BJ (cell line): ENCODE results near the gene RTL3. TPM values are rescaled to one million over a fixed set of nuclear protein-coding genes. Genes with fewer than 3 reads are reported as not detected.

ENCODE experiments used
- CTCF ChIA-PET: fragments of 350-600 bp; formaldehyde crosslinking; extraction: SDS; loops from one replicate; lab custom pipeline; 2021; ENCODE audit warnings: antibody characterized with exemption, inconsistent platforms; lab: Yijun Ruan, JAX
- POLR2A ChIA-PET: fragments of 300-600 bp; sonication (Branson Sonifier 250); formaldehyde crosslinking; extraction: SDS; loops from one replicate; lab custom pipeline; 2021; ENCODE audit warnings: antibody characterized with exemption; lab: Charles Lee
- DNase-seq: peaks from one replicate; pipeline ENCODE4 v3.0.0-alpha.2; 2011; ENCODE audit warnings: low read depth
- H3K27me3 ChIP-seq: 2 replicates; pipeline ENCODE4 v1.6.0; 2011; ENCODE audit warnings: low read length; ENCODE audit not compliant: control insufficient read depth, insufficient read depth
- H3K36me3 ChIP-seq: 2 replicates; pipeline ENCODE4 v1.5.1; 2011; ENCODE audit warnings: low read length; ENCODE audit not compliant: control insufficient read depth, insufficient read depth
- H3K4me3 ChIP-seq: 2 replicates; pipeline ENCODE4 v1.5.1; 2011; ENCODE audit warnings: low read depth, mild to moderate bottlenecking, control low read depth, low read length
- CTCF ChIP-seq: IDR thresholded peaks from 2 replicates; pipeline ENCODE4 v1.5.1; 2011; ENCODE audit warnings: low read depth, mild to moderate bottlenecking, control low read depth, inconsistent platforms, low read length, moderate library complexity; ENCODE audit not compliant: insufficient read depth
- polyA plus RNA-seq: library from polyadenylated mRNA; depleted of rRNA; stranded (reverse); fragments of >200 nt; gene quantifications from 2 replicates; pipeline ENCODE4 v1.2.3, GENCODE V29; 2011

RTL3 gene
- polyA plus RNA-seq, 1 experiment: 0.59 TPM

- no peak for DNase-seq
- no peak for TF ChIP-seq CTCF
- ChIA-PET CTCF (interaction anchor here (0.9 kb wide), 1 partner anchor 15 kb away, joined by 4 read pairs; no protein-coding TSS in a partner anchor), POLR2A (no interaction called here)
- Histone ChIP-seq H3K4me3 (no peak overlapping the region), H3K27me3 (no peaks in the 10 kb centered on the region), H3K36me3 (no peaks in the 10 kb centered on the region)
Observed at GRCh38 chrX:78693536-78693935, 34.4 kb upstream of the RTL3 start.

DNA sequence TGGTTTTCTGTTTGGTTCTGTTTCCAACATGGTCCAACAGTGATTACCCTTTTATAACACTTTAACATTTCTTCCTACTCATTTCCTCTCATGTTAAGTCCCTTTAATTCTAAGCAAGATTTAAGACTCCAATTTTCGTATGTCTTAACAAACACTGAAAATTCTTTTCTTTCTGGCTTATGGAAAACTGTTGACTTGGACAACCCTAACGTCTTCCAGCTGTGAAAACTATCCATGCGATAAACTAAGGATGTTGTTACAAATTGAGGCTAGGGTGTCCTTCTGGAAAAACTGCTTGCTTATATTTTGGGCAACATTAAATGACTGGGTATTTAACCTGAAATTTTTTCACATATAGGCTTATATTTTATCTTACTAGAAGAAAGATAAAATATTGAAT is 33.9 kb upstream of the RTL3 start:
- POLR2A ChIA-PET: no interaction called here
- CTCF ChIA-PET: interaction anchor here (0.9 kb wide), 1 partner anchor 15 kb away, joined by 4 read pairs; no protein-coding TSS in a partner anchor
- DNase-seq: no peak
- Histone ChIP-seq H3K4me3 (no peak overlapping the region), H3K27me3 (no peaks in the 10 kb centered on the region), H3K36me3 (no peaks in the 10 kb centered on the region)
- no peak for TF ChIP-seq CTCF

GRCh38 chrX:78687586-78687985 is 28.5 kb upstream of the RTL3 start:
- POLR2A ChIA-PET: no interaction called here
- CTCF ChIA-PET: no interaction called here
- H3K36me3 ChIP-seq: no peaks in the 10 kb centered on the region
- TF ChIP-seq CTCF: no peak
- H3K4me3 ChIP-seq: no peak overlapping the region
- H3K27me3 ChIP-seq: no peaks in the 10 kb centered on the region
- no peak for DNase-seq

DNA sequence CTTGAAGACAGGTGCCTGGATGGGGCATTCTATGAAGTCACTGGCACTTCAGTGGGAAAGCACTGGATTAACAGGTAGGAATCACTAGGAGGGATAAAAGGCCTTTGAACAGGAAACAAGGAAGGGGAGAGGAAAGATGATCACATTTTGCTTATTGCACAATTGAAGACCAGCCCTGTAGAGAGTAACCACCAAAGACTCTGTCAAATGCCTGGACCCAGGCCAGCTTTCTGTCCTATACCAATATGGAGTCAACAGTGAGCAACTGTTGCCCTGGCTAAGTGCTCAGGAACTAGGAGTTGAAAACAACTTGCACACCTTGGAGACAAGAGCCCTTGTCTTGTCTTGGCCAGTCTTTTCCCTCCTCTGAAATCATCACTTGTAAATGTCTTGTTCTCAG is 14.1 kb upstream of the RTL3 start:
- Histone ChIP-seq H3K27me3 (no peaks in the 10 kb centered on the region), H3K36me3 (no peaks in the 10 kb centered on the region), H3K4me3 (no peak overlapping the region)
- ChIA-PET CTCF (no interaction called here), POLR2A (no interaction called here)
- DNase-seq: no peak
- TF ChIP-seq CTCF: no peak

DNA sequence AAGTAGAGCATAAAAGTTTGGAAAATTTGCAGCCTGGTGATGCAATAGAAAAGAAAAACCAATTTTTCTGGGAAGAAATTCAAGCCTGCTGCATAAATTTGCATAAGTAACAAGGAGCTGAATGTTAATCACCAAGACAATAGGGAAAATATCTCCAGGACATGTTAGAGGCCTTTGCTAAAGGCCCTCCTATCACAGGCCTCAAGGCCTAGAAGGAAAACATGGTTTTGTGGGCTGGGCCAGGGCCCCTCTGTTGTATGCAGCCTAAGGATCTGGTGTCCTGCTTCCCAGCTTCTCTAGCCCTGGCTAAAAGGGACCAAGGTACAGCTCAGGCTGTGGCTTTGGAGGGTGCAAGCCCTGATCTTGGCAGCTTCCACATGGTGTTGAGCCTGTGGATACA is 6.2 kb upstream of the RTL3 start:
- Histone ChIP-seq H3K27me3 (no peaks in the 10 kb centered on the region), H3K4me3 (no peak overlapping the region), H3K36me3 (no peaks in the 10 kb centered on the region)
- no peak for DNase-seq
- ChIA-PET CTCF (no interaction called here), POLR2A (no interaction called here)
- no peak for TF ChIP-seq CTCF
